ENCODE data around the gene SRCIN1.
"Not testable (repeated sequence)": the region's sequence is repeated elsewhere in the genome, so short reads cannot be mapped to it uniquely, and the experiment has no call there.

Gene SRCIN1, protein sequence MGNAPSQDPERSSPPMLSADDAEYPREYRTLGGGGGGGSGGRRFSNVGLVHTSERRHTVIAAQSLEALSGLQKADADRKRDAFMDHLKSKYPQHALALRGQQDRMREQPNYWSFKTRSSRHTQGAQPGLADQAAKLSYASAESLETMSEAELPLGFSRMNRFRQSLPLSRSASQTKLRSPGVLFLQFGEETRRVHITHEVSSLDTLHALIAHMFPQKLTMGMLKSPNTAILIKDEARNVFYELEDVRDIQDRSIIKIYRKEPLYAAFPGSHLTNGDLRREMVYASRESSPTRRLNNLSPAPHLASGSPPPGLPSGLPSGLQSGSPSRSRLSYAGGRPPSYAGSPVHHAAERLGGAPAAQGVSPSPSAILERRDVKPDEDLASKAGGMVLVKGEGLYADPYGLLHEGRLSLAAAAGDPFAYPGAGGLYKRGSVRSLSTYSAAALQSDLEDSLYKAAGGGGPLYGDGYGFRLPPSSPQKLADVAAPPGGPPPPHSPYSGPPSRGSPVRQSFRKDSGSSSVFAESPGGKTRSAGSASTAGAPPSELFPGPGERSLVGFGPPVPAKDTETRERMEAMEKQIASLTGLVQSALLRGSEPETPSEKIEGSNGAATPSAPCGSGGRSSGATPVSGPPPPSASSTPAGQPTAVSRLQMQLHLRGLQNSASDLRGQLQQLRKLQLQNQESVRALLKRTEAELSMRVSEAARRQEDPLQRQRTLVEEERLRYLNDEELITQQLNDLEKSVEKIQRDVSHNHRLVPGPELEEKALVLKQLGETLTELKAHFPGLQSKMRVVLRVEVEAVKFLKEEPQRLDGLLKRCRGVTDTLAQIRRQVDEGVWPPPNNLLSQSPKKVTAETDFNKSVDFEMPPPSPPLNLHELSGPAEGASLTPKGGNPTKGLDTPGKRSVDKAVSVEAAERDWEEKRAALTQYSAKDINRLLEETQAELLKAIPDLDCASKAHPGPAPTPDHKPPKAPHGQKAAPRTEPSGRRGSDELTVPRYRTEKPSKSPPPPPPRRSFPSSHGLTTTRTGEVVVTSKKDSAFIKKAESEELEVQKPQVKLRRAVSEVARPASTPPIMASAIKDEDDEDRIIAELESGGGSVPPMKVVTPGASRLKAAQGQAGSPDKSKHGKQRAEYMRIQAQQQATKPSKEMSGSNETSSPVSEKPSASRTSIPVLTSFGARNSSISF

GRCh38 chr17:38605841-38606645, at the start of gene SRCIN1:
Gene SRCIN1, minus strand, starts transcription at chr17:38605952. Its CDS starts 247 bp downstream, at chr17:38605705.
- no peak for DNase-seq

DNA sequence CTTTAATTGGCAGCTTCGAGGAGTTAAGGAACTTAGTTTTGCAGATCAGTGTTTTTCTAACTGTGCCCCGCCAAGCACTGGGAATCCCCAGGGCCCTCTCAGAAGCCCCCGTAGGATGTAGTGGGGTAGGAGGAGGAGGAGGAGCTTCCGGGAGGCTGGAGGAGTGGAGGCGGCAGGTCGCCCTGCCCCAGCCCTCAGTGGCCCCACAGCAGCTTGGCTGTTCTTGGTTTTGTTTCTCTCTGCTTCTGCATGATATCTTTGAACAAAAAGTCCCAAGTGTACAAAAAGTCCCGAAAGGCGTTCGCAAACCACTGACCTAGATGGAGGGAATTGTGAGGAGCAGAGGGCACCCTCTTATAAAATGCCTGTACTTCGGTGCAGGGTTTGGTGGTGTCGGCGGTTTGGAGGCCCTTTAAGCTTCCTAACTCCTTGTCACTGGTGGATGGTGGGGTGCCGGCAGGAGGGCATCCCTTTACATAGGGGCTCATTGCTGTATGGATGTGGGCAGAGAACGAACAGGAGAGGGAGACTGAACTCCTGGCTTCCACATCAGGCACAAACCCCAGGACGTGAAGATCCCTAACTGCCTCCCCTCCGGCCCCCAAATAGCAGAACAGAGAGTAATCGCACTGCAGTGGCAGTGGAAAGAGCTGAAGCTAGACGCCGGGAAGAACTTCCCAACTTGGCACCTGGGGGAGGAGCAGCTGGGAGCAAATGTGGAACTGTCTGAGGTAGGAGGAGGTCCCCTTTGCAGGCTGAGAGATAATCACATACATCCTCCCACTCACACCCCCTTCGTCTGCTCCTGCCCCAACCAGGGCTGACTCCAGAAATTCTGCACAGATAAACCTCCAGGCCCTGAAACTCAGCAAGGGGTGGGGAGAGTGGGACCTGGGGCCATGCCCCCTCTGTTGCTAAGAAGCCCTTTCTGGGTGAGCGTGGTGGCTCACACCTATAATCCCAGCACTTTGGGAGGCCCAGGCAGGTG, 49.0 kb upstream of the SRCIN1 start:
- no peak for DNase-seq

GRCh38 chr17:38653679-38654078, 47.9 kb upstream of the SRCIN1 start:
- DNase-seq, result no peak

DNA sequence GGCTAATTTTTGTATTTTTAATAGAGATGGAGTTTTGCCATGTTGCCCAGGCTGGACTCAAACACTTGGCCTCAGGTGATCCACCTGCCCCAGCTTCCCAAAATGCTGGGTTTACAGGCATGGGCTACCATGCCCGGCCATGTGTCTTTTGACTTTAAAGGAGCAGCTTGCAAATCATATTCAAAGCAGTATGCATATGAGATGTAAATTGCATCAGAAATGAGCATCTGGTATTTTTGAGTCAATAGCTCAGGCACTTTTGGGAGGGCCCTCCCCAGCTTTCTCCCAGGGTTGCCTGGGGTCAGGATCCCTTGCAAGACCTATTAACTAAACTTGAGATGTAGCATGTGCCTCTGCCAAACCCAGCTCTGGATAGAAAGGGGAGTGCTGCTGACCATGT, 47.5 kb upstream of the SRCIN1 start:
- DNase-seq, result no peak

- not testable (repeated sequence) for DNase-seq
Observed at GRCh38 chr17:38650653-38651173, 45.0 kb upstream of the SRCIN1 start.

DNA sequence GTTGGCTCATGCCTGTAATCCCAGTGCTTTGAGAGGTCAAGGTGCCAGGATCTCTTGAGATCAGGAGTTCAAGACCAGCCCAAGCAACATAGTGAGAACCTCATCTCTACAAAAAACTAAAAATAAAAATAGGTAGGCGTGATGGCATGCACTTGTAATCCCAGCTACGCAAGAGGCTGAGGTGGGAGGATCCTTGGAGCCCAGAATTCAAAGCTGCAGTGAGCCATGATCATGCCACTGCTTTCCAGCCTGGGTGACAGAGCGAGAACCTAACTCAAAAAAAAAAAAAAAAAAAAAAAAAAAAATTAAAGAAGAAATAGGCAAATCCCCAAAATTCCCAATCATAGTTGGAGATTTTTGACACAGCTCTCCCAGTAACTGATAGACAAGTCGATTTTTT, 32.2 kb upstream of the SRCIN1 start:
- DNase-seq, result no peak

- no peak for DNase-seq
Observed at GRCh38 chr17:38636054-38636453, 30.3 kb upstream of the SRCIN1 start.

- DNase-seq, result no peak
Observed at GRCh38 chr17:38632334-38632733, 26.6 kb upstream of the SRCIN1 start.

GRCh38 chr17:38628441-38628840, 22.7 kb upstream of the SRCIN1 start:
- DNase-seq, result no peak

GRCh38 chr17:38627957-38628356, 22.2 kb upstream of the SRCIN1 start:
- DNase-seq, result no peak

DNA sequence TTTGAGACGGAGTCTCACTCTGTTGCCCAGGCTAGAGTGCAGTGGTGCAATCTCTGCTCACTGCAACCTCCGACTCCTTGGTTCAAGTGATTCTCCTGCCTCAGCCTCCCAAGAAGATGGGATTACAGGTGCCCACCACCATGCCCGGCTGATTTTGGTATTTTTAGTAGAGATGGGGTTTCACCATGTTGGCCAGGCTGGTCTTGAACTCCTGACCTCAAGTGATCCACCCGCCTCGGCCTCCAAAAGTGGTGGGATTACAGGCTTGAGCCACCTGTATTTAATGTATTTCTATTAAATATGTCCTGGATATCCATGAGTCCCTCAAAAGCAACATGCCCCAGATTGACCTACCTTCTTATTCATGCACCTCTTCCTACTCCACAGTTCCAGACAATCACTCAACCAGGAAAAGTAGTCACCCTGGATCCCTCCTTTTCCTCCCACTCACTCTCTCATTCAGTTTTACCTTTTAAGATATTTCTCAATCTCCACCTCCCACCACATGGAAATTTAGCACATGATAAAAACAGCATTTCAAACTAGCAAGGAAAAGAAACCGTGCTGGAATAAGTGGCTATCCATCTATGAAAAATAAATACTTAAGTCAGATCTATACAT, 21.0 kb upstream of the SRCIN1 start:
- not testable (repeated sequence) for DNase-seq

- no peak for DNase-seq
Observed at GRCh38 chr17:38625482-38625881, 19.7 kb upstream of the SRCIN1 start.

GRCh38 chr17:38624782-38625355, 19.1 kb upstream of the SRCIN1 start:
- DNase-seq, result not testable (repeated sequence)

- no peak for DNase-seq
Observed at GRCh38 chr17:38621538-38621937, 15.8 kb upstream of the SRCIN1 start.

DNA sequence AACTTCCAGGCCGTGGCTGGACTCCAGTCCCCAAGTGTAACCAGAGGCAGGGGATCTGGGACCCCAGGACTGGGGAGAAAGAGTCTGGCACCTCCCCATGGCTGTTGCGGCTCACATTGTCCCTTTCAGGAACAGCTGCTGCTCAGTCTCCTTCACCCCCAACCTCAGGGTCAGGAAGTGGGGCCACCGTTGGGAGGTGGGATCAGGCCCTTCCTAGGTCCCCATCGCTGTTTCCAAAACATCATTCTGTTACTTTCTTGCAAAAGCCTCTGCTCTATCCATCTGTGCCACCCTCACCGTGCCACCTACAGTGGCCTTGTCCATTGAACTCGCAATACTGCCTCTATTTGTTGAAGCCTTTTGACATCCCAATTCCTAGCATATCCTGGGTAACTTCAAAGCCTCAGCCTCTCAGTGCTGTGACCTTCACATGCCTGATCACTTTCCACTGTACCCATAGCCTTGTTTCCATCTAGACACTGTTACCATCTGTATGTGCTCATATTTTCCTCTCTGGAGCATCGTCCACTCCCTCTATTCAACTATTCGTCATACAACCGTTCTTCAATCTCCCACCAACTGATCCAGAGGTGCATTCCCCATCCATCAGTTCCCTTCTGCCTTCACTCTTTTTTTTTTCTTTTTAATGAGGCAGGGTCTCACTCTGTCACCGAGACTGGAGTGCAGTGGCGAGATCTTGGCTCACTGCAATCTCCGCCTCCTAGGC, 15.0 kb upstream of the SRCIN1 start:
- DNase-seq, result no peak

GRCh38 chr17:38619937-38620550, 14.3 kb upstream of the SRCIN1 start:
- no peak for DNase-seq

DNA sequence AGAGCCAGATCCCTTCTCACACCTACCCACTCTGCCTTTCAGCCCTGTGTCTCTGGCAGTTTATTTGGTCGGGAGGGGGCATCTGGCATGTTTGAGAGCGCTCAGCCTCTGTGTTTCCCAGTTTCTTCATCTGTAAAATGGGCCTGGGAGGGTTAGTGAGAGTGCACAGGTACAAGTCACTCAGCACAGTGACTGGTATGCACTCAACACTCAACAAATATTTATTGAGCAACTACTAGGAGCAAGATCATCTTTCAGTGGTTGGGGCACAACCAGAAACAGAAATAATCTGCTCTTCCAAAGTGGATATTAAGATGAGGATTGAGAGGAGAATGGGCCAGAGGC, 13.7 kb upstream of the SRCIN1 start:
- no peak for DNase-seq

DNA sequence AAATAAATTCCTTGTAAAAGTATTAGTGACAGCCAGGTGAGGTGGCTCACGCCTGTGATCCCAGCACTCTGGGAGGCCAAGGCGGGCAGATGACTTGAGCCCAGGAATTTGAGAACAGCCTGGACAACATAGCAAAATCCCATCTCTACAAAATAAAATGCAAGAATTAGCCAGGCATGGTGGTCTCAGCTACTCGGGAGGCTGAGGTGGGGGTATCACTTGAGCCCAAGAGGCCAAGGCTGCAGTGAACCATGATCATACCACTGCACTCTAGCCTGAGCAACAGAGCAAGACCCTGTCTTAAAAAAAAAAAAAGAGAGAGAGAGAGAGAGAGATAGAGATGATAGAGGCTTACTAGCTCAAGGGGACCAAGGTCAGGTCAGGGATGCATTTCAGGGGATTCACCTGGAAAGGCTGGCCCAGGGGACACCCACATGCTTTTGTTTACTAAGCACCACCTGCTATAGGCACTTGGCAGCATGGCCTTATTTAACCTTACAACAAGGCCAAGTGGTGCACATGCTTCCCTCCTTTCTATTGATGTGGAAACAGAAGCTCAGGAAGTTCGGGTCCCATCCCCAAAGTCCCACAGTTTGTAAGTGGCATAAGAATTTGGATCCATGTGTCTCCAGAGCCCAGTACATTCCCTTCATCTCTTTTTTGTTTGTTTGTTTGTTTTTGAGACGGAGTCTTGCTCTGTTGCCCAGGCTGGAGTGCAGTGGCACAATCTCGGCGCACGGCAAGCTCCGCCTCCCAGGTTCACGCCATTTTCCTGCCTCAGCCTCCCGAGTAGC, 12.4 kb upstream of the SRCIN1 start:
- no peak for DNase-seq

Measured in GDM1 (cell line).